NCI-H1417 (cell line): ENCODE data around the gene TOP2A.
A peak's percentile ranks its signal among the peaks of the same experiment; 100 is the strongest.
"Not testable (repeated sequence)": the region's sequence is repeated elsewhere in the genome, so short reads cannot be mapped to it uniquely, and the experiment has no call there.

Experiments used
- DNase-seq, 3 experiments: peaks; one replicate each; lab custom pipeline; 2025; lab: John Stamatoyannopoulos, UW

The TOP2A gene

GRCh38 chr17:40378966-40379365, 38.7 kb downstream of the TOP2A start:
- no peak for DNase-seq

DNA sequence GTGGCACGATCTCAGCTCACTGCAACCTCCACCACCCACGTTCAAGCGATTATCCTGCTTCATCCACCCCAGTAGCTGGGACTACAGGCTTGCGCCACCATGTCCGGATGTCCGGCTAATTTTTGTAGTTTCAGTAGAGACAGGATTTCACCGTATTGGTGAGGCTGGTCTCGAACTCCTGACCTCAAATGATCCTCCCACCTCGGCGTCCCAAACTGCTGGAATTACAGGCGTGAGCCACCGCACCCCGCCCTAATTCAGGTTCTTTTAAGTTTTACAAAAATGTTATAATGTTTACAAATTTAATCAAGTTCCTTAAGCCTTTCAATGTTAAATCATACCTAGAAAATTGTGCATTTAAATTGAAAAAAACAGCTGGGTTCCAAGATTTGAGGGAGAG, 39.9 kb downstream of the TOP2A start:
- no peak for DNase-seq

DNA sequence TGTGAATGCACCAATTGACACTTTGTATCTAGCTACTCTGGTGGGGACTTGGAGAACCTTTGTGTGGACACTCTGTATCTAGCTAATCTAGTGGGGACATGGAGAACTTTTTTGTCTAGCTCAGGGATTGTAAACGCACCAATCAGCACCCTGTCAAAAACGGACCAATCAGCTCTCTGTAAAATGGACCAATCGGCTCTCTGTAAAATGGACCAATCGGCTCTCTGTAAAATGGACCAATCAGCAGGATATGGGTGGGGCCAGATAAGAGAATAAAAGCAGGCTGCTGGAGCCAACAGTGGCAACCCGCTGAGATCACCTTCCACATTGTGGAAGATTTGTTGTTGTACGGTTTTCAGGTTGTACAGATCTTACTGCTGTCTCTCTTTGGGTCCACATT, 41.2 kb downstream of the TOP2A start:
- not testable (repeated sequence) for DNase-seq

DNA sequence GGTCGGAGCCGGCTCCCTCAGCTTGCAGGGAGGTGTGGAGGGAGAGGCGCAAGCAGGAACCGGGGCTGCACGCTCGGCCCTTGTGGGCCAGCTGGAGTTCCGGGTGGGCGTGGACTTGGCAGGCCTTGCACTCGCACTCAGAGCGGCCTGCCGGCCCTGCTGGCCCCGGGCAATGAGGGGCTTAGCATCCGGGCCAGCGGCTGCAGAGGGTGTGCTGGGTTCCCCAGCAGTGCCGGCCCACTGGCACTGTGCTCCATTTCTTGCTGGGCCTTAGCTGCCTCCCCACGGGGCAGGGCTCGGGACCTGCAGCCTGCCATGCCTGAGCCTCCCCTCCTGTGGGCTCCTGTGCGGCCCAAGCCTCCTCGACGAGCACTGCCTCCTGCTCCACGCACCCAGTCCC, 41.9 kb downstream of the TOP2A start:
- not testable (repeated sequence) for DNase-seq

DNA sequence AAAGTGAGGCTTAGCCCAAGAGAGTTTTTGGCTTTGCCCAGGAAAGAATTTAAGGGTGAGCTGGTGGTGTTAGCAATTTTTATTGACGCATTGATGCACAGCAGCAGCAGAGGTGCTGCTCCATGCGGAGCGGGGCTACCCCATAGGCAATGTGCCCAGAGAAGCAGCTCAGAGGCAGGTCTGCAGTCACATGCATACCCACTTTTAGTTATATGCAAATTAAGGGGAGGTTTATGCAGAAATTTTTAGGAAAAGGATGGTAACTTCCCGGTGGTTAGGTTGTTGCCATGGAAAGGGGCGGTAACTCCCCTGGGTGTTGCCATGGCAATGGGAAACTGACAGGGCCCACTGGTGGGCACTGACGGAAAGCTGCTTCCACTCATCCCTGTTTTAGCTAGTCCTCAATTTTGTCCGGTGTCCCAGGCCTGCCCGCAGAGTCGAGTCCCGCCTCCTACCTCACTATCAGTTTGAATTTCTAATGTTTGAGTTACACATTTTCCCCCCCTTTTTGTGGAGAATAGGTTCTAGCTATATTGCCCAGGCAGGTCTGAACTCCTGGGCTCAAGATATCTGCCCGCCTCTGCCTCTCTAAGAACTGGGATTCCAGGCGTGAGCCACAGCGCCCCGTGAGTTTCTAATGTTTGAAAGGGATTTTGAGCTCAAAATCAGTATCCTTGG, 42.7 kb downstream of the TOP2A start:
- no peak for DNase-seq

- DNase-seq = no peak
These were observed 43.7 kb downstream of the TOP2A start for GRCh38 chr17:40373999-40374398.

DNA sequence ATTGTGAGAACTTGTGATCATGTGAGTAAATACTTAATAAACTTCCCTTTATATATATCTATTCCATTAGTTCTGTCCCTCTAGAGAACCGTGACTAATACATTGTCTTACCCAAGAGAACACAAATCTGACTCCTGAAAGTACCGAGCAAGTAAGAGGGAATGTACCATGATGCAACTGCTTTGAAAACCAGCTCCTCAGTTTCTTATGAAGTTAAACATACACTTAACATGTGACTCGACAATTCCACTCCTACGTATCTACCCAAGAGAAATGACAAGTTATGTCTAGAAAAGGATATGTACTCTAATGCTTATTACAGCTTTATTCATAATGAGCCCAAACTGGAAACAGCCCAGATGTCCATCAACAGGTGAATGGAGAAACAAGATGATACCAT, 44.4 kb downstream of the TOP2A start:
- DNase-seq = no peak

DNA sequence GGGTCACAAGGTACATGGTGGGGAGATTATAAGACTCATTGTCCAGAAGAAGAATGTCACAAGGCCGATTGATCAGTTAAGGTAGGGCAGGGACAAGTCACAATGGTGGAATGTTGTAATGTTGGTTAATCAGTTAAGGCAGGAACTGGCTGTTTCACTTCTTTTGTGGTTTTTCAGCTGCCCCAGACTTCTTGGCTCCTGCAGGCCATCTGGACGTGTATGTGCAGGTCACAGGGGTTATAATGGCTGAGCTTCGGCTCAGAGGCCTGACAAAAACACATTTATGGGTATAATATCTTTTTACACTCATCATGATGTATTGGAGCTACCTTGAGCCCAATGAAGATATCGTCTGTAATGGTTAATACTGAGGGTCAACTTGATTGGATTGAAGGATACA, 45.1 kb downstream of the TOP2A start:
- DNase-seq = not testable (repeated sequence)

DNA sequence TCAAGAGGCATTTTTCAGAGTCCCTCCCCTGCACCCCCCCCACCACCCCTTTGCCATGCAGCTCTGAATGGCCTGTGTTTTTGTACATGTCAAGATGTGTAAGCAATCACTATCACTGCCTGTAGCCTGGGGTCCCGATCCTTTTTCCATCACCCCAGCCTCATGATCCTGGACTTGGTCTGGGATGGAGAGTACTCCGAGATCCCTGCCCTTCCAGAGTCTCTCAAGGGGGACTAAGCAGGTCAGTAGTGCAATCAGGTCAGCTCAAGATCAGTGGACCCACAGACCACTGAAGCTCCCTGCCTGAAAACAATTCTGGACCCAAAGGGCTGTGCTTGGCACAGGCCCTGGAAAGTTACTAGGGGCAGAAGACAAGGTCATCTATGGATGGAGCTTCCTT, 45.7 kb downstream of the TOP2A start:
- no peak for DNase-seq

DNA sequence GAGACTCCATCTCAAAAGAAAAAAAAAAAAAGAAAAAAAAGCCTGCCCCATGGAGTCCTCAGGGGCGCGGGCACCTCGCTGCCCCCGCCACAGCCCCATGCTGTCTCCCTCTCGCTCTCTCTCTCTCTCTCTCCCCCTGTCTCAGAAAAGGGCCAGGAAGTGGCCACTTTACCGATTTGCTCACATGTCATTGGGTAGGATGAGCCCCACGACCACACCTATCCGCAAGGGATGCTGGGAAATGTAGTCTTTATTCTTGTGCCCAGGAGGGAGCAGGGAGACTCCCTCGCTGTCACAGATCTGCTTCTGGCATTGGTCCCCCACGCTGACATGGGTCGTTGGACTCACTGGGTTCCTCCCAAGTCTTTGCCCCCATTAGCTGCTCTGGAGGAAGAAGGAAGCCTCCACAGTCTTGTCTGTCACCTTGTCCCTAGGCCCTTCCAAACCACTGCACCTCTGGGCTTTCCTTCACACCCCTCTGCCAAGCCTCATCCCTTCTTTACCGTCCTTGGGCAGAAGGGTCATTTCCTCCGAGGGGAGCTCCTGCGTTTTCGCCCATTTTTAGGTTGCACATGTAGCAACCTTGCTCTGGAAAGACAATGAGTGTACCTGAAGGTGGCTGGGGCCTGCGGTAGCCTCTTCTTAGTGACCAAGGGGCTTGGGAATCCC, 46.3 kb downstream of the TOP2A start:
- peak in 1 of 3 experiments; percentile 19 for DNase-seq

DNA sequence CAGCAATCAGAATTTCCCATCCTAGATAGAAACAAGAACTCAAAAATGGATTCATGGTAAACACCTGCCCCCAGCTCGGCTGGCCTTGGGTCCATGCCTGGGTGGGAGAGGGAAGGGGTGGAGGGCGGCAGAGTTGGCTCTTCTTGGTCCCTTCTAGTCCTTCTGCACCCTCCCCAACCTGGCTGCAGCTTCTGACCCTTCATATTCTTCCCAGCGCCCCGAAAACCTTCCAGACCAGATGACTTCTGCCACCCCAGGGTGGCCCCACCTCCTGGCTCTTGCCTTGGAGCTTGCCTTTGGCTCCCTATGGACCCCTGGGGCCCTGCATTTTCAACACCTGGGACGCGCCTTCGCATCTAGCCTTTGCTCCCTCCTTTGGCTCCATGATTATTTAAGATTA, 47.8 kb downstream of the TOP2A start:
- no peak for DNase-seq

DNA sequence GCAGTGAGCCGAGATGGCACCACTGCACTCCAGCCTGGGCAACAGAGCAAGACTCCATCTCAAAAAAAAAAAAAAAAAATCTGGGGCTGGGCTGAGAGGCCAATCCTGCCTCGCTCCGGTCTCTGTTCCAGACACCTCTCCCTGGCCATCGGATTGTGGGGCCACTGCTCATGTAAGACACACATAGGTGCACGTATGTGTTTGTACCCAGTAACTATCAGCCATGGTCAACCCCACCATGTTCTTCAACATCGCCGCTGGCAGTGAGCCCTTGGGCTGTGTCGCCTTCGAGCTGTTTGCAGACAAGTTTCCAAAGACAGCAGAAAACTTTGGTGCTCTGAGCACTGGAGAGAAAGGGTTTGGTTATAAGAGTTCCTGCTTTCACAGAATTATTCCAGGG, 50.0 kb downstream of the TOP2A start:
- not testable (repeated sequence) for DNase-seq

DNA sequence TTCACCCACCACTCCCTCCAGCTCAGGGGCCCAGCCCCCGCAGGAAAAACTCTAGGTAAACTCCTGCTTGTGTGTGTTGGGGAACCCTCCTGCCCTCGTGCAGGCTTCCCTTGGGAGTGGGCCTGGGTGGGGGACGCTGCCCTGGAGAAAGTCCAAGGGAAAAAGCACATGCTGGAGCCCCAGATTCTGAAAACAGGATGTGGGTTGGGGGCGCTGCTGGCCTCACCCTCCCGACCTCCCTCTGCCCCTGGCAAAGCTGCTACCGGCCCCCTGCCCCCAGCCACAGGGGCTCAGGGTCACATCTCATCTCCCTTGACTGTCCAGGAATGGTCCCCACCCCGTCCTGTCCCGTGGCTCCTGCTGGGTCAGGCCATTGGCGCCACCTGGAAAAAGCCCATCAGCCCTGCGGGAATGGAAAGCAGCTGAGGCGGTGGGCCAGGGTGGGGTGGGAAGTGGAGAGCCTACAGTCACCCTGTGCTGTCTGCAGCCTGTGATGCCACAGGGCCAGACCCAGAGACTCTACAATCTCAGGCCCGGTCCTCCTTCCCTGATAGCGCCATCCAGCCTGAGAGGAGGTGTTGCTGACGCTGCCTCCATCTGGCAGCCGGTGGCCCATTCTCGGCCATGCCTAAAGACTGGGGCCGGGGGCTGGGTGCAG, 50.7 kb downstream of the TOP2A start:
- DNase-seq = no peak

- DNase-seq = no peak
These were observed 51.4 kb downstream of the TOP2A start for GRCh38 chr17:40366076-40366860.

DNA sequence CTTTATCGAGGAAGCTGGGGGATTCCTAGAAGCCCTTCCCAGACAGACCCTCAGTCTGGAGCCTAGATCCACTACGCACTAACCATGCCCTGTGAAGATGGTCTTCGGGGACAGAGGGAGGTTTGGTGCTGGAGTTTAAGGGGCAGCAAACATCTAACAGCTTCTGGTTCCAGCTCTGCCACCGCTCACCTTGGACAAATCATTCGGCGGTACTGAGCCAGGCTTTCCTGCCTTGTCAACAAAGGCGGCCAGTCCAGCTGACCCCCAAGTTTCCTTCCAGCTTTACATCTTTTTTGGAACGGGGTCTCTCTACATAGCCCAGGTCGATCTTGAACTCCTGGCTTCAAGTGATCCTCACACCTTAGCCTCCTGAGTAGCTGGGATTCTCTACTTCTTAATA, 52.8 kb downstream of the TOP2A start:
- DNase-seq = no peak

DNA sequence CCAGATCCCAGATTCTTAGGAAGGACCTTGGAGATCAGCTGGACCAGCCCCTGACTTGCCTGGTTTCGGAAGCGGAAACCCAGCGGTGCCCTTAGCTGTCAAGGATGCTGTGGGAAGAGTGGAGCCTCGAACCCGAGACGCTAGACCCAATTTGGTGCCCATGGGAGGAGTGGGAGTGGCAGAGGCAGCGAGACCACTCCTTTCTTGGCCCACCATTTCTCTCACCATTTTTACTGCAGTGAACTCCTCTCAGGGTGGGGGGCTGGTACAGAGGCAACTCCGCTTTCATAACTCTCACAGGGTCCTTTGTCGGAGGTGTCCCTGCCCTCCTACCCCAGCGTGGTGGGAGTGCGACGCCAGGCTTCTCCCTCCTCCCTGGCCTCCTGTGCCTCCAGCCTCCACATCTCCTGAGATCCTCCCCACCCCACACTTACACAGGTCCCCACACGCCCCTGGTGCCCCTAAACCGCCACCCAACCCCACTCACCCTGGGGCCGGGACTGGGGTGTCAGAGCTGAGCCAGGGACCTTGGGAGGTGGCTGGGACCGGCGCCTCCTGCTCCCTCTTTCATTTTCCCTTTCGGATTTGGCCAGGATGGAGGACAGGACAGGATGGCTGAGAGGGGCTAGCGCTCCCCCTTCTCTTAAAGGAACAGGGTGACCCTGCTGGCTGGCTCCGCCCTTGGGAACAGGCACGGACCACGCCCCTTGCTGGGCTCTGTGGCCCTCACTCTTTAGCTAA, 53.4 kb downstream of the TOP2A start, which contains the start of gene GJD3:
TSS of gene GJD3 (minus strand) at position 617 of the 741 bp plus-strand sequence. CDS start 922 bp downstream, outside the sequence.
- no peak for DNase-seq

DNA sequence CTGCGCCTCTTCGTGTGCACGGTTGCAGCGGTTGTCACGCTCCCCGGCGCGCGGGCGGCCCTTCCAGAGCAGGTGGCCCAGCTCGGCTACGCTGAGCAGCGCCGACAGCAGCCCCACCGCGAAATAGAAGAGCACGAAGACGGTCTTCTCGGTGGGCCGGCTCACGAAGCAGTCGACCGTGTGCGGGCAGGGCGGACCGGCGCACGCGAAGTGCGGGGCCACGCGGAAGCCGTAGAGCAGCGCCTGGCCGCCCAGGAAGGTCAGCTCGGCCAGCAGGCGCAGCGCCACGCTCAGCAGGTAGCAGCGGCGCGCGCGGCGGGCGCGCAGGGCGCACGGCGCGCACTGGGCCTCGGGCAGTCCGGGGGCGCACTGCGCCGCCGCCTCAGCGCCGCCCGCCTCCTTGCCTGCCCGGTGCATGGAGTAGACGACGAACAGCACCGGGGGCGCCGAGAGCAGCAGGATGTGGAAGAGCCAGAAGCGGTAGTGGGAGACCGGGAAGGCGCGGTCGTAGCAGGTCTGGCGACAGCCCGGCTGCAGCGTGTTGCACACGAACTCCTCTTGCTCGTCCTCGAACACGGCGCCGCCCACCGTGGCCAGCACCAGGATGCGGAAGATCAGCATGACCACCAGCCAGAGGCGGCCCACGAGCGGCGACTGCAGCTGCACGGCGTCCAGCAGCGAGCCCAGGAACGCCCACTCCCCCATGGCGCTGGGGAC, 54.4 kb downstream of the TOP2A start:
- peak; percentile 16 to 76 (median 68) for DNase-seq

GRCh38 chr17:40362696-40363110, 55.0 kb downstream of the TOP2A start:
- peak; percentile 49 to 69 (median 66) for DNase-seq

GRCh38 chr17:40361925-40362695, 55.6 kb downstream of the TOP2A start:
- DNase-seq = no peak
